ENCODE measurements around the gene EPS15. TPM values are rescaled to one million over a fixed set of nuclear protein-coding genes. Genes with fewer than 3 reads are reported as not detected.
"Not testable (repeated sequence)": the region's sequence is repeated elsewhere in the genome, so short reads cannot be mapped to it uniquely, and the experiment has no call there.

The EPS15 gene
- total RNA-seq, 1 donor from 2014 or later = 42.0 TPM

- Histone ChIP-seq H3K9ac (no peak overlapping the region), H3K36me3 (no peaks in the 10 kb centered on the region), H2AFZ (replicated peaks) (no peak overlapping the region), H3K4me3 (no peak overlapping the region), H3K4me2 (no peak overlapping the region), H3K27ac (no peak overlapping the region), H4K20me1 (ENCODE audit: low read depth) (no peaks in the 10 kb centered on the region), H3K79me2 (ENCODE audit: low read depth) (no peaks in the 10 kb centered on the region), H3K9me3 (ENCODE audit: low read depth) (no peaks in the 10 kb centered on the region), H3K4me1 (peaks cover 9% of the 10 kb centered on the region), H3F3A (ENCODE audit: low read depth) (no peaks in the 10 kb centered on the region), H3K27me3 (no peaks in the 10 kb centered on the region)
- no peak for TF ChIP-seq EZH2phosphoT487 (IDR thresholded peaks at IDR 0.05)
- TF ChIP-seq EZH2 (IDR thresholded peaks at IDR 0.05) = no peak
- TF ChIP-seq CTCF (IDR thresholded peaks at IDR 0.05) = no peak
- Mint-ChIP-seq H3K4me1 (peaks cover 10% of the 10 kb centered on the region), H3K27ac (no peak overlapping the region), H3K9me3 (no peaks in the 10 kb centered on the region), H3K36me3 (peaks cover 1% of the 10 kb centered on the region), H3K27me3 (ENCODE audit: insufficient read depth, low read depth) (no peaks in the 10 kb centered on the region), H3K4me3 (no peak overlapping the region)
- no peak for DNase-seq (ENCODE audit: low spot score)
Observed at GRCh38 chr1:51416910-51417309, 102.2 kb downstream of the EPS15 start.

DNA sequence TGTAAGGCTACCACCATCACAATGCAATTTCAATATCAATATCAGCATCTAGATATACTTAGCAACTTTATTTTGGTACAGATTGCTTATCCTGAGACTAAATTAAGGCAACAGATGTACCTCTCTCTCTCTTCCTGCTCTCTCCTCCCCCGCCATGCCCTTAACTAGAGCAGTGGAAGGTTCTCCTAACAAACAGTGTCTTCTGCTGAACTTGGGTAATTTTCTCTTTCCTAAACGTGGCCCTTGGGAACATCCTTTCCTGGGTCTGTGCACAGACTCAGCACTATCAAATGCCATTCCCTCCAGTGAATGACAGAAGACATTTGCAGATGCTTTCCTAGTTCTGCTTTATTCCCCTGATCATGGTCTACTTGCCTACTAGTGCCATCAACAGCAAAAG, 103.1 kb downstream of the EPS15 start:
- H3K9ac ChIP-seq = no peak overlapping the region
- no peaks in the 10 kb centered on the region for H3K27me3 Mint-ChIP-seq (ENCODE audit: insufficient read depth, low read depth)
- no peak overlapping the region for H3K4me3 Mint-ChIP-seq
- no peaks in the 10 kb centered on the region for H3K9me3 Mint-ChIP-seq
- no peak overlapping the region for H3K4me3 ChIP-seq
- no peaks in the 10 kb centered on the region for H3K79me2 ChIP-seq (ENCODE audit: low read depth)
- no peaks in the 10 kb centered on the region for H3F3A ChIP-seq (ENCODE audit: low read depth)
- H3K9me3 ChIP-seq (ENCODE audit: low read depth) = no peaks in the 10 kb centered on the region
- peaks cover 5% of the 10 kb centered on the region for H3K4me1 Mint-ChIP-seq
- no peaks in the 10 kb centered on the region for H3K36me3 ChIP-seq
- TF ChIP-seq EZH2phosphoT487 (IDR thresholded peaks at IDR 0.05) (no peak), CTCF (IDR thresholded peaks at IDR 0.05) (no peak), EZH2 (IDR thresholded peaks at IDR 0.05) (no peak)
- H3K27me3 ChIP-seq = no peaks in the 10 kb centered on the region
- no peak for DNase-seq (ENCODE audit: low spot score)
- H3K4me2 ChIP-seq = no peak overlapping the region
- H4K20me1 ChIP-seq (ENCODE audit: low read depth) = no peaks in the 10 kb centered on the region
- H3K36me3 Mint-ChIP-seq = peaks cover 1% of the 10 kb centered on the region
- no peak overlapping the region for H3K27ac ChIP-seq
- H3K4me1 ChIP-seq = peaks cover under 1% of the 10 kb centered on the region
- H3K27ac Mint-ChIP-seq = no peak overlapping the region
- H2AFZ ChIP-seq (replicated peaks) = no peak overlapping the region

GRCh38 chr1:51414811-51415210, 104.3 kb downstream of the EPS15 start:
- no peaks in the 10 kb centered on the region for H3F3A ChIP-seq (ENCODE audit: low read depth)
- no peak overlapping the region for H2AFZ ChIP-seq (replicated peaks)
- H4K20me1 ChIP-seq (ENCODE audit: low read depth) = no peaks in the 10 kb centered on the region
- no peaks in the 10 kb centered on the region for H3K79me2 ChIP-seq (ENCODE audit: low read depth)
- no peak overlapping the region for H3K9ac ChIP-seq
- DNase-seq (ENCODE audit: low spot score) = no peak
- H3K4me3 ChIP-seq = no peak overlapping the region
- no peak overlapping the region for H3K27ac Mint-ChIP-seq
- no peak overlapping the region for H3K4me2 ChIP-seq
- no peaks in the 10 kb centered on the region for H3K9me3 ChIP-seq (ENCODE audit: low read depth)
- no peaks in the 10 kb centered on the region for H3K4me1 ChIP-seq
- H3K36me3 Mint-ChIP-seq = peaks cover 1% of the 10 kb centered on the region
- no peaks in the 10 kb centered on the region for H3K36me3 ChIP-seq
- H3K9me3 Mint-ChIP-seq = no peaks in the 10 kb centered on the region
- no peaks in the 10 kb centered on the region for H3K4me1 Mint-ChIP-seq
- TF ChIP-seq EZH2 (IDR thresholded peaks at IDR 0.05) (no peak), CTCF (IDR thresholded peaks at IDR 0.05) (no peak), EZH2phosphoT487 (IDR thresholded peaks at IDR 0.05) (no peak)
- H3K27me3 ChIP-seq = no peaks in the 10 kb centered on the region
- no peaks in the 10 kb centered on the region for H3K27me3 Mint-ChIP-seq (ENCODE audit: insufficient read depth, low read depth)
- no peak overlapping the region for H3K4me3 Mint-ChIP-seq
- H3K27ac ChIP-seq = no peak overlapping the region

- H3K4me3 Mint-ChIP-seq; H3K27ac Mint-ChIP-seq; H2AFZ ChIP-seq (replicated peaks); H4K20me1 ChIP-seq (ENCODE audit: low read depth); H3K9me3 ChIP-seq (ENCODE audit: low read depth); H3K79me2 ChIP-seq (ENCODE audit: low read depth); H3F3A ChIP-seq (ENCODE audit: low read depth); H3K4me1 Mint-ChIP-seq; H3K4me3 ChIP-seq; H3K27me3 Mint-ChIP-seq (ENCODE audit: insufficient read depth, low read depth); H3K9me3 Mint-ChIP-seq; H3K36me3 ChIP-seq; H3K4me2 ChIP-seq; H3K27ac ChIP-seq; H3K4me1 ChIP-seq; DNase-seq (ENCODE audit: low spot score); H3K9ac ChIP-seq; H3K27me3 ChIP-seq: not testable (repeated sequence)
- H3K36me3 Mint-ChIP-seq = peaks cover 13% of the 10 kb centered on the region
Observed at GRCh38 chr1:51411820-51412219, 107.2 kb downstream of the EPS15 start.

All from neural progenitor cell (in vitro differentiated cells).